Ovary (tissue), 9 donors: ENCODE results near the gene ROBO2. TPM values are rescaled to one million over a fixed set of nuclear protein-coding genes. Genes with fewer than 3 reads are reported as not detected.

Source experiments
- DNase-seq, 5 donors: peaks; one replicate each; pipeline ENCODE4 v3.0.0-alpha.2; 2019 to 2020
- H3K27ac ChIP-seq, 2 donors: fragments of 200-600 bp; one replicate each; pipeline versions ENCODE4 v1.5.1 to v1.8.0; 2019 to 2022
- H3K27me3 ChIP-seq: fragments of 200-600 bp; one replicate; pipeline ENCODE4 v1.8.0; 2022
- H3K36me3 ChIP-seq: fragments of 200-600 bp; sonication (generic); one replicate; pipeline ENCODE4 v1.5.1; 2019
- H3K4me1 ChIP-seq: one replicate; pipeline ENCODE4 v1.8.1; 2013; ENCODE audit warnings: mild to moderate bottlenecking, moderate library complexity; ENCODE audit not compliant: insufficient read depth
- H3K4me3 ChIP-seq: fragments of 200-600 bp; sonication (generic); one replicate; pipeline ENCODE4 v1.5.1; 2017
- H3K9me3 ChIP-seq, 2 donors: fragments of 200-600 bp in 1 of 2; sonication (generic) in 1 of 2; one replicate each; pipeline versions ENCODE4 v1.5.1 to v1.8.1; 2013 to 2019; ENCODE audit warnings: mild to moderate bottlenecking in 1 of 2, moderate library complexity in 1 of 2
- EP300 ChIP-seq: sonication (generic); formaldehyde crosslinking; IDR thresholded peaks from one replicate; pipeline ENCODE4 v1.6.1; 2017; ENCODE audit warnings: antibody characterized with exemption
- POLR2A ChIP-seq: fragments of 450-650 bp; IDR thresholded peaks from one replicate; pipeline ENCODE4 v1.6.1; 2017; ENCODE audit warnings: antibody characterized with exemption, mild to moderate bottlenecking, moderate library complexity
- WGBS, 3 donors: extraction: QIAGEN DNeasy Blood & Tissue Kit in 1 of 3; methylation state at CpG; one replicate each; pipeline versions ENCODE4 v1.1.5 to v1.1.7; 2013 to 2017; 5-methylcytosine and 5-hydroxymethylcytosine counted together
- intact Hi-C, 4 donors: fragments of 100-400 bp; cut with DNase I; formaldehyde crosslinking; loops; one replicate each; pipeline versions ENCODE4 v1.11.0 to v1.15.1; 2022 to 2023
- polyA plus RNA-seq, 2 donors: library from polyadenylated mRNA; stranded (reverse); fragments of 200-250 nt in 1 of 2; fragments of 350-450 nt in 1 of 2; fragmentation: Illumina TruSeq in 1 of 2; extraction: RNeasy Lipid Tissue Mini Kit (QIAGEN cat#74804) in 1 of 2; gene quantifications; one replicate each; pipeline ENCODE4 v1.2.3, GENCODE V29; 2013 to 2014
- total RNA-seq, 7 donors: library from RNA; depleted of rRNA in 2 of 7; stranded (reverse); fragments of >200 nt in 2 of 7; fragmentation: NEBNext Ultra II Directional in 3 of 7; extraction: Animal tissue kit (Norgen Biotek cat#: 25700) in 3 of 7; gene quantifications; one replicate each; pipeline versions ENCODE4 v1.1.0 to v1.2.4, GENCODE V29; 2016 to 2023
- TF ChIP-seq, protein P1 (sequence below), 3 donors: fragments of 450-650 bp in 2 of 3; fragments of 200-600 bp in 1 of 3; IDR thresholded peaks; one replicate each; pipeline versions ENCODE4 v1.5.1 to v1.8.0; 2016 to 2022; ENCODE audit warnings: antibody characterized with exemption in 3 of 3, mild to moderate bottlenecking in 1 of 3
- donor health status: DM: no; HTN: no; CAD: no; lungs with moderate emphysema.
- donor health status: DM: no; HTN: no; CAD: no.
- donor health status: Bipolar disorder and iron deficiency.
- donor health status: DM: yes; HTN: yes; CAD: no.
- donor health status: DM: no; HTN: no; CAD: no.
- donor health status: DM: yes; HTN: yes; CAD: no.

Gene ROBO2
- total and polyA plus RNA-seq, 9 donors = 3.4 to 14.8 (median 5.6) TPM

DNA sequence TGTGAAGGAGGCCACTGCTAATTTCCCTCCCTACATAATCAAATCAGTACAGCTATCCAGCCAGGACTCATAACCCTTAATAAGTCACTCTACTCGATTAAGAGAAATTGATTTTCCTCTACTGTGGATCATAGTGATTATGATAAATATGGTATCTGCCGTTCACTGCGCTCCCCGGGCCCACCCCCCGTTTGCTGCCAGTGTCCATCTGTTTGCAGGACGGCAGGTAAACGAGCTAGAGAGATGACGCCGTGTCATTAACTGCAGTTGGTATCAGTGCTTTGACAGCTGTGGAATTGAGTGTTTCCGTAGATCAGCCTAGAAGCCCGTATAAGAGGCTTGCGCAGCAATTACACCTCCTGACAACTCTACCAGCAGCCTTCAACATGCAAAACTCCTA, 94.9 kb downstream of the ROBO2 start:
- no peak for DNase-seq
- no peaks in the 10 kb centered on the region for H3K4me1 ChIP-seq
- TF ChIP-seq EP300 (no peak), POLR2A (no peak)
- TF ChIP-seq, protein P1, sequence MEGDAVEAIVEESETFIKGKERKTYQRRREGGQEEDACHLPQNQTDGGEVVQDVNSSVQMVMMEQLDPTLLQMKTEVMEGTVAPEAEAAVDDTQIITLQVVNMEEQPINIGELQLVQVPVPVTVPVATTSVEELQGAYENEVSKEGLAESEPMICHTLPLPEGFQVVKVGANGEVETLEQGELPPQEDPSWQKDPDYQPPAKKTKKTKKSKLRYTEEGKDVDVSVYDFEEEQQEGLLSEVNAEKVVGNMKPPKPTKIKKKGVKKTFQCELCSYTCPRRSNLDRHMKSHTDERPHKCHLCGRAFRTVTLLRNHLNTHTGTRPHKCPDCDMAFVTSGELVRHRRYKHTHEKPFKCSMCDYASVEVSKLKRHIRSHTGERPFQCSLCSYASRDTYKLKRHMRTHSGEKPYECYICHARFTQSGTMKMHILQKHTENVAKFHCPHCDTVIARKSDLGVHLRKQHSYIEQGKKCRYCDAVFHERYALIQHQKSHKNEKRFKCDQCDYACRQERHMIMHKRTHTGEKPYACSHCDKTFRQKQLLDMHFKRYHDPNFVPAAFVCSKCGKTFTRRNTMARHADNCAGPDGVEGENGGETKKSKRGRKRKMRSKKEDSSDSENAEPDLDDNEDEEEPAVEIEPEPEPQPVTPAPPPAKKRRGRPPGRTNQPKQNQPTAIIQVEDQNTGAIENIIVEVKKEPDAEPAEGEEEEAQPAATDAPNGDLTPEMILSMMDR (IDR thresholded peaks at IDR 0.05) = no peak
- intact Hi-C loops = no loop called here
- H3K27ac ChIP-seq = no peak overlapping the region
- no peaks in the 10 kb centered on the region for H3K36me3 ChIP-seq
- no peaks in the 10 kb centered on the region for H3K27me3 ChIP-seq
- WGBS, 3 donors = 78 to 86% (median 86%) methylated on average over 12 of the region's 12 CpGs
- no peaks in the 10 kb centered on the region for H3K9me3 ChIP-seq
- no peak overlapping the region for H3K4me3 ChIP-seq

DNA sequence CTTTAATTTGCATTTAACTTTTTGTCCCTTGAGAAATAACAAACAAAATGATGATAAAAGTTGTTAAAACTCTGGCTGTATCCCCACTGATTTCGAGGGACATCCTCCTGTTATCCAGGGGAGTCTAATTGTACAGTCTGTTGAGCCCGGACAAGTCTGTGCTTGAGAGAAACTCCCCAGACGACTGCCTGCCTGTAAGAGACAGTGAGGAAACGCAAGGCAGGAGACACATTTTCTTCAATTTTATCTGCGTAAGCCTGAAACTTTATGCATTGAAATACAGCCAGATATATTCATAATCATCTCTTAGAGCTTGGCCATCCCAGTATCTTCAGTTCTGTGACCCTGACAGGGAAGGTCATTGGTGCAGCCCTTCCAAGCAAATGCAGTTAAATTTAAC, 97.7 kb downstream of the ROBO2 start:
- Histone ChIP-seq H3K27me3 (no peaks in the 10 kb centered on the region), H3K27ac (no peak overlapping the region), H3K36me3 (no peaks in the 10 kb centered on the region), H3K4me3 (no peak overlapping the region), H3K9me3 (no peaks in the 10 kb centered on the region), H3K4me1 (no peaks in the 10 kb centered on the region)
- TF ChIP-seq POLR2A (no peak), EP300 (no peak)
- TF ChIP-seq, protein P1 (IDR thresholded peaks at IDR 0.05) = no peak
- DNase-seq = no peak
- intact Hi-C loops = no loop called here
- 88 to 90% (median 90%) methylated on average over 5 of the region's 5 CpGs for WGBS, 3 donors

DNA sequence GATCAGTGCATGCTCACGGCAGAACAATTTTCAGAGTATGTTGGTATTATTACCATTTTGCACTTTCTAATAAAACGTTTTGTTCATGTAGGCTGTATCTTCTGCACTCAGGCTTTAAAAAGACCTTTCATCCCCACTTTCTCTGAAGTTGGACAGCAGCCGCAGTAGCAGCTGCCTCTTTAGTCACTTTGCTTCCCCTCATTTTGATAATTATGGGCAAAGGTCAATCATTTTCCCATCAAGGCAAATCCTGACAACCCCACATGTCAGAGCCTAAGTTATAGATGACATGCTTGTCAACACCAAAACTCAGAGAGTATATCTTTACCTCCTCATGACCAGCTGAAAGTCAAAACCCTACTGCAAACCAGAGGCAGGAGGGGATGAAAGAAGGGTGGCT, 99.7 kb downstream of the ROBO2 start:
- H3K27ac ChIP-seq = no peak overlapping the region
- DNase-seq = no peak
- intact Hi-C loops = no loop called here

DNA sequence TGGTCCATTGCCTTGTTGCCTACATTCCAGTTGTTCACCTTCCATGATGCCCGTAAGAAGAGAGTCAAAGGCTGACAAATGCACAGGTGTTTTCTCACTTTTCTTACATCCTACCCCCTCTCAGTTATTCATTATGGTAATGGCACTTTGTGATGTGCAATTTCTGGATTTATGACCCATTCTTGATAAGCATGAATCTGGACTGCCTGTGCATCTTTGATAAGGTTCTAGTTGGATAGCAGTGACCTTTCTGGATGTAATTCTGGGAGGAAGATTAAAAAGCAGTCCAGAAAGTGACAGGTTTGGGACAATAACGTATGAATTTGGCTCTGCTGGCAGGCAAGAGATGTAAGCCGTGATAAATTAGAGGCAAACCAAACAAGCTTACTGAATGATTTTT, 101.5 kb downstream of the ROBO2 start:
- DNase-seq = no peak
- H3K27me3 ChIP-seq = no peaks in the 10 kb centered on the region
- H3K27ac ChIP-seq = no peak overlapping the region
- no peaks in the 10 kb centered on the region for H3K36me3 ChIP-seq
- TF ChIP-seq EP300 (no peak), POLR2A (no peak)
- TF ChIP-seq, protein P1 (IDR thresholded peaks at IDR 0.05) = no peak
- no peak overlapping the region for H3K4me3 ChIP-seq
- no peaks in the 10 kb centered on the region for H3K9me3 ChIP-seq
- 72 to 88% (median 85%) methylated on average over 3 of the region's 3 CpGs for WGBS, 3 donors
- no peaks in the 10 kb centered on the region for H3K4me1 ChIP-seq
- intact Hi-C loops = no loop called here

More for the DNA sequence above, 99.7 kb downstream of the ROBO2 start:
- no peaks in the 10 kb centered on the region for H3K27me3 ChIP-seq
- WGBS, 3 donors = 79 to 82% (median 81%) methylated on average over 3 of the region's 3 CpGs
- H3K36me3 ChIP-seq = no peaks in the 10 kb centered on the region
- H3K4me3 ChIP-seq = no peak overlapping the region
- TF ChIP-seq EP300 (no peak), POLR2A (no peak)
- TF ChIP-seq, protein P1 (IDR thresholded peaks at IDR 0.05) = no peak
- H3K9me3 ChIP-seq = no peaks in the 10 kb centered on the region
- no peaks in the 10 kb centered on the region for H3K4me1 ChIP-seq
